MCF 10A (cell line): Measurements from ENCODE around the gene MLLT10. TPM values are rescaled to one million over a fixed set of nuclear protein-coding genes. Genes with fewer than 3 reads are reported as not detected.
A peak's percentile ranks its signal among the peaks of the same experiment; 100 is the strongest.
"Not testable (repeated sequence)": the region's sequence is repeated elsewhere in the genome, so short reads cannot be mapped to it uniquely, and the experiment has no call there.

Experiments used
- BruUV-seq: library from RNA; stranded (reverse); fragments of 400-500 nt; replicated peaks from 2 replicates; lab custom pipeline; 2021; lab: Mats Ljungman, UMichigan
- CTCF ChIA-PET: fragments of 300-600 bp; sonication (Branson Sonifier 250); formaldehyde crosslinking; extraction: SDS; loops from one replicate; lab custom pipeline; 2021; ENCODE audit warnings: antibody characterized with exemption, inconsistent platforms; lab: Yijun Ruan, JAX
- POLR2A ChIA-PET: fragments of 300-600, 350-650 bp; sonication (Branson Sonifier 250); formaldehyde crosslinking; extraction: SDS; loops from one replicate; lab custom pipeline; 2020; ENCODE audit warnings: antibody characterized with exemption, inconsistent platforms; lab: Yijun Ruan, JAX
- DNase-seq: peaks from one replicate; pipeline ENCODE4 v3.0.0-alpha.2; 2018; ENCODE audit not compliant: unreplicated experiment
- H3K27ac Mint-ChIP-seq: one replicate; pipeline ENCODE4 v1.8.0; 2022; ENCODE audit warnings: mild to moderate bottlenecking, low read depth, mixed read lengths; ENCODE audit not compliant: unreplicated experiment
- H3K27me3 Mint-ChIP-seq: one replicate; pipeline ENCODE4 v1.8.0; 2022; ENCODE audit warnings: mixed read lengths; ENCODE audit not compliant: insufficient read depth, unreplicated experiment
- H3K36me3 Mint-ChIP-seq: one replicate; pipeline ENCODE4 v1.8.0; 2022; ENCODE audit warnings: mild to moderate bottlenecking, moderate library complexity, mixed read lengths; ENCODE audit not compliant: insufficient read depth, unreplicated experiment
- H3K4me1 Mint-ChIP-seq: one replicate; pipeline ENCODE4 v1.8.0; 2022; ENCODE audit warnings: mixed read lengths; ENCODE audit not compliant: insufficient read depth, unreplicated experiment
- H3K4me3 Mint-ChIP-seq: one replicate; pipeline ENCODE4 v1.8.0; 2022; ENCODE audit warnings: mild to moderate bottlenecking, moderate library complexity, mixed read lengths; ENCODE audit not compliant: unreplicated experiment
- H3K9me3 Mint-ChIP-seq: one replicate; pipeline ENCODE4 v1.8.0; 2022; ENCODE audit warnings: mixed read lengths; ENCODE audit not compliant: unreplicated experiment
- intact Hi-C: fragments of 100-400 bp; cut with micrococcal nuclease; formaldehyde crosslinking; loops from 2 replicates; pipeline ENCODE4 v1.14.1; 2022
- total RNA-seq: library from RNA; stranded (reverse); gene quantifications from 2 replicates; pipeline ENCODE4 v1.2.3, GENCODE V29; 2022
- TF ChIP-seq, protein P1 (sequence below): fragments of 200-600 bp; IDR thresholded peaks from one replicate; pipeline ENCODE4 v1.8.0; 2022; ENCODE audit warnings: antibody characterized with exemption, mild to moderate bottlenecking; ENCODE audit not compliant: unreplicated experiment

MLLT10 gene
- total RNA-seq, 1 experiment from 2014 or later = 47.5 TPM

DNA sequence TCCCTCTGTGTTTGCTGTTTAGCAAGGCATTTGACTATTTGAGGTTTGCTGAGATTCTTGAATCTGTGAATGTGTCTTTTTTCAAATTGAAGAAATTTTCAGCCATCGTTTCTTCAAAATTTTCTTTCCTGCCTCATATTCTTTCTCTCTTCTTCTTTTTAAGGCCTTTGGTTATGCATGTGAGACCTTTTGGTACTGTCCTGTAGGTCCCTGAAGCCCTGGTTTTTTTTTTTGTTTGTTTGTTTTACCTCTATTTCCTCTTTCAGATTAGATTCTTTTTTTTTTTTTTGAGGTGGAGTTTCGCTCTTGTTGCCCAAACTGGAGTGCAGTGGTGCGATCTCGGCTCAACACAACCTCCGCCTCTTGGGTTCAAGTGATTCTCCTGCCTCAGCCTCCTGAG lies 45.3 kb downstream of the MLLT10 start:
- CTCF ChIA-PET = no interaction called here
- TF ChIP-seq, protein P1, sequence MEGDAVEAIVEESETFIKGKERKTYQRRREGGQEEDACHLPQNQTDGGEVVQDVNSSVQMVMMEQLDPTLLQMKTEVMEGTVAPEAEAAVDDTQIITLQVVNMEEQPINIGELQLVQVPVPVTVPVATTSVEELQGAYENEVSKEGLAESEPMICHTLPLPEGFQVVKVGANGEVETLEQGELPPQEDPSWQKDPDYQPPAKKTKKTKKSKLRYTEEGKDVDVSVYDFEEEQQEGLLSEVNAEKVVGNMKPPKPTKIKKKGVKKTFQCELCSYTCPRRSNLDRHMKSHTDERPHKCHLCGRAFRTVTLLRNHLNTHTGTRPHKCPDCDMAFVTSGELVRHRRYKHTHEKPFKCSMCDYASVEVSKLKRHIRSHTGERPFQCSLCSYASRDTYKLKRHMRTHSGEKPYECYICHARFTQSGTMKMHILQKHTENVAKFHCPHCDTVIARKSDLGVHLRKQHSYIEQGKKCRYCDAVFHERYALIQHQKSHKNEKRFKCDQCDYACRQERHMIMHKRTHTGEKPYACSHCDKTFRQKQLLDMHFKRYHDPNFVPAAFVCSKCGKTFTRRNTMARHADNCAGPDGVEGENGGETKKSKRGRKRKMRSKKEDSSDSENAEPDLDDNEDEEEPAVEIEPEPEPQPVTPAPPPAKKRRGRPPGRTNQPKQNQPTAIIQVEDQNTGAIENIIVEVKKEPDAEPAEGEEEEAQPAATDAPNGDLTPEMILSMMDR = no peak
- H3K4me1 Mint-ChIP-seq = peaks cover 12% of the 10 kb centered on the region
- POLR2A ChIA-PET = no interaction called here
- BruUV-seq = no TSS peak
- no peak overlapping the region for H3K27ac Mint-ChIP-seq
- peaks cover 48% of the 10 kb centered on the region for H3K36me3 Mint-ChIP-seq
- H3K4me3 Mint-ChIP-seq = no peak overlapping the region
- no peak for DNase-seq
- no peaks in the 10 kb centered on the region for H3K27me3 Mint-ChIP-seq
- intact Hi-C loops = no loop called here
- H3K9me3 Mint-ChIP-seq = no peaks in the 10 kb centered on the region

DNA sequence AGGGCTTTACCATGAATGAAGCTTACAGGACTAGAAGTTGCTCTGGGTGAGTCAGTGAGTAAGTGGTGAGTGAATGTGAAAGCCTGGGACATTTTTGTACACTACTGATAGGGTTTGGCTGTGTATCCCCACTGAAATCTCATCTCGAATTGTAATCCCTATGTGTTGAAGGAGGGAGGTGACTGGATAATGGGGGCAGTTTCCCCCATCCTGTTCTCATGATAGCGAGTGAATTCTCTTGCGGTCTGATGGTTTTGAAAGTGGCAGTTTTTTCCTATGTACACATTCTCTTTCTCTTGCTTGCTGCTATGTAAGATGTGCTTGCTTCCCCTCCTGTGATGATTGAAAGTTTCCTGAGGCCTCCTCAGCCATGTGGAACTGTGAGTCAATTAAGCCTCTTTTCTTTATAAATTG lies 47.4 kb downstream of the MLLT10 start:
- peaks cover 57% of the 10 kb centered on the region for H3K36me3 Mint-ChIP-seq
- DNase-seq, H3K27ac Mint-ChIP-seq, CTCF ChIA-PET, intact Hi-C loops, H3K27me3 Mint-ChIP-seq, H3K4me3 Mint-ChIP-seq, H3K9me3 Mint-ChIP-seq, BruUV-seq: not testable (repeated sequence)
- POLR2A ChIA-PET = interaction anchor here (0.6 kb wide), 1 partner anchor 37 kb away, joined by 3 read pairs; no protein-coding TSS in a partner anchor
- peaks cover 12% of the 10 kb centered on the region for H3K4me1 Mint-ChIP-seq

DNA sequence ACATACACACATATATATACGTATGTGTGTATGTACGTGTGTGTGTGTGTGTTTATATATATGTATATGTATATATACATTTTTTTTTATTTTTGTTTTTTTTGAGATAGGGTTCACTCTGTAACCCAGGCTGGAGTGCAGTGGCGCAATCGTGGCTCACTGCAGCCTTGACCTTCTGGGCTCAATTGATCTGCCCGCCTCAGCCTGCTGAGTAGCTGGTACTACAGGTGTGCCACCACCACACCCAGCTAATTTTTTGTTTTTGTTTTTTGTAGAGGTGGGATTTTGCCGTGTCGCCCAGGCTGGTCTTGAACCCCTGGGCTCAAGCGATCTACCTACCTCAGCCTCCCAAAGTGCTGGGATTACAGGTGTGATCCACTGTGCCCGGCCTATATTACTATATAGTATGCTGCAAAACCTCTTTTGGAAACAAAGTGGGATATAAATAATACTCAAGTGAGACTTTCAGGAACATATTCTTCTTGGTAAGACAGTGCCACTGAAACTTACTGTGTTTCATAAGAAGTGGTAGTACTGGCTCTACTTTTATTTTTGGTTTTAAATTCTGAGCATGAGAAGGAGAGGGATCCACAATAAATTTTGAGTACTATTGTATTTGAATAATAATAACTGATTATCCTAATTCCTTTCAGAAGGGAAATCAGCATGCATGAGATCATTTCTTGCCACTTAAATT lies 51.0 kb downstream of the MLLT10 start:
- H3K9me3 Mint-ChIP-seq = no peaks in the 10 kb centered on the region
- DNase-seq = no peak
- TF ChIP-seq, protein P1 = no peak
- intact Hi-C loops = no loop called here
- peaks cover 80% of the 10 kb centered on the region for H3K36me3 Mint-ChIP-seq
- BruUV-seq = no TSS peak
- ChIA-PET CTCF (no interaction called here), POLR2A (no interaction called here)
- no peak overlapping the region for H3K27ac Mint-ChIP-seq
- no peaks in the 10 kb centered on the region for H3K27me3 Mint-ChIP-seq
- H3K4me3 Mint-ChIP-seq = no peak overlapping the region
- H3K4me1 Mint-ChIP-seq = peaks cover 20% of the 10 kb centered on the region

DNA sequence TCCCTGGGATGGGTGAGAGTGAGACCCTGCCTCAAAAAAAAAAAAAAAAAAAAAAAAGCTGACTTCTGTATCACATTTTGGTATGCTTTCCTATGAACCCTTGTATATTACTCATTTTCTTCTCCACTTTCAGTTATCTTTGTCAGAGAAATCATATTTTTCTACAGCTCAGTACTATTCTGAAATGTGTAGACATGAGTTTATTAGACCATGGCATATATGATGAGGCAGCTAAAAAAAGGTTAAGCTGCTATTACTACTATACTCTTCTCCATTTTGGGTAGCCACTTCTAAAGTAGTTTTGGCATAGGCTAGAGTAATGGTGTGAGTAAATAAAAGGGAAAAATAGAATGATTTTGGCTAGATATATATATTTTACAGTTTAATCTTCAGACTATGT lies 53.4 kb downstream of the MLLT10 start:
- ChIA-PET CTCF (no interaction called here), POLR2A (no interaction called here)
- TF ChIP-seq, protein P1 = no peak

DNA sequence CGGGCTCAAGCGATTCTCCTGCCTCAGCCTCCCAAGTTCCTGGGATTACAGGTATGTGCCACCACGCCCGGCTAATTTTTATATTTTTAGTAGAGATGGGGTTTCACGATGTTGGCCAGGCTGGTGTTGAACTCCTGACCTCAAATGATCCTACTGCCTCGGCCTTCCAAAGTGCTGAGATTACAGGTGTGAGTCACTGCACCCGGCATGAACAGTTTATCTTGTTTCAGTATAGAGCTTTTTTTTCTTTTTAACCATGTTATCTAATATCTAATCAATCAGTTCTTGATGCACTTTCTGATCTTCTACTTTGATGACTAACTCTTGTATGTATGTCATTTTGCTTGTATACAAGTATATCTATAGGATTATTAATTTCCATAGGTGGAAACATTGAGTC lies 54.1 kb downstream of the MLLT10 start:
- POLR2A ChIA-PET = interaction anchor here (0.7 to 2.2 kb wide), 2 partner anchors 19 to 80 kb away, joined by 3 to 4 read pairs; no protein-coding TSS in a partner anchor
- Mint-ChIP-seq H3K27ac (peak overlapping the region; percentile 46), H3K36me3 (peaks cover 84% of the 10 kb centered on the region)
- DNase-seq, intact Hi-C loops, H3K4me1 Mint-ChIP-seq, H3K4me3 Mint-ChIP-seq, BruUV-seq, H3K27me3 Mint-ChIP-seq, H3K9me3 Mint-ChIP-seq: not testable (repeated sequence)
- CTCF ChIA-PET = interaction anchor here (0.5 to 0.6 kb wide), 2 partner anchors 106 to 284 kb away, joined by 3 to 4 read pairs; no protein-coding TSS in a partner anchor

More for the DNA sequence above, 53.4 kb downstream of the MLLT10 start:
- intact Hi-C loops = no loop called here
- no peak overlapping the region for H3K4me3 Mint-ChIP-seq
- peaks cover 80% of the 10 kb centered on the region for H3K36me3 Mint-ChIP-seq
- H3K9me3 Mint-ChIP-seq = no peaks in the 10 kb centered on the region
- H3K27ac Mint-ChIP-seq = no peak overlapping the region
- no peak for DNase-seq
- BruUV-seq = no TSS peak
- H3K4me1 Mint-ChIP-seq = peaks cover 13% of the 10 kb centered on the region
- H3K27me3 Mint-ChIP-seq = no peaks in the 10 kb centered on the region
